HS-27A (cell line): ENCODE results near the gene PPP2R5A.

Experiments used
- DNase-seq: peaks from one replicate; pipeline ENCODE4 v3.0.0-alpha.2; 2012; ENCODE audit warnings: low read depth, missing footprints

PPP2R5A gene

DNA sequence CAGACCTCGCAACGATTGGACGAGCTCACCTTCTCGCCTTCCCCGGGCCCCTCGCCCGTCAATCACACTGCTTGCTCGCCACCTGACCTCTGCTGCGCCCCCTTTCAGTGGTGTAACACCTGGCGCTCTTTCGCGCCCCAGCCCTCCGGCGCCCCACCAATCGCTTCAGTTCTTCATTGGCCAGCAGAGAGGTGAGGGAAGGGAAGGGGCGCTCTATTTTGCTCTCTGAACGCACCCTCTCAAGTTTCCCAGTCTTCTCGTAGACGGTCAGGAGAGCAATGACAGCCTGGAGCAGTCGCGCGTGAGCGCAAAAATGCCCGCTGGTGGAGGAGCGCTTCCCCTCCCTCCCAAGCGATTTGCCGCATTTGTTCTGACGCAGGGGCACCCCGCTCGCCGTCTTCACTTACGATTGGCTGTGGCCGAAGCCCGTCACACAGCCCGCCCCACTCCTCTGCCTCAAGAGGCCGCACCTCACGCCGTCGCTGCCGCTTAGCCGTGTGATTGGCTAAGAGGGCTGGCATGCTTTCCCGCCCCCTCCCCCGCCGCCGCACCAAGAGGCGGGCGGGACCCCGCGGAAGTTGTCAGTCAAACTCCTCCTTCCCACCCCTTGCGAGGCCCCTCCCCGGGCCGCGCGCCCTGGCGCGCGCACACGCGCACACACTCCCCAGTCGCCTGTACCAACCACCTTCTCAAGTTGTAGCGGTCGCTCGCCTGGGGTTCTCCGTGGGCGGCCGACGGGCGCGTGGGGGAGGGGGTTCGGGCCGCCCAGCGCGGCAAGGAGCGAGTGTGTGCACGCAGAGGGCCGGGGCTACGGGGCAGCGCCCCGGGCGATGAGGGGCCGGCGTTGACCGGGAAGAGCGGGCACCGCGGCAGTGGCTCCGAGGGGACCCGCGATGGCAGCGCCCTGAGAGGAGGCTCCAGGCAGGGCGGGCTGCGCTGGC is at the start of gene PPP2R5A:
PPP2R5A (plus strand) TSS at position 667 of the 941 bp plus-strand sequence. CDS start 701 bp downstream, outside the sequence.
- peak; percentile 92 for DNase-seq

DNA sequence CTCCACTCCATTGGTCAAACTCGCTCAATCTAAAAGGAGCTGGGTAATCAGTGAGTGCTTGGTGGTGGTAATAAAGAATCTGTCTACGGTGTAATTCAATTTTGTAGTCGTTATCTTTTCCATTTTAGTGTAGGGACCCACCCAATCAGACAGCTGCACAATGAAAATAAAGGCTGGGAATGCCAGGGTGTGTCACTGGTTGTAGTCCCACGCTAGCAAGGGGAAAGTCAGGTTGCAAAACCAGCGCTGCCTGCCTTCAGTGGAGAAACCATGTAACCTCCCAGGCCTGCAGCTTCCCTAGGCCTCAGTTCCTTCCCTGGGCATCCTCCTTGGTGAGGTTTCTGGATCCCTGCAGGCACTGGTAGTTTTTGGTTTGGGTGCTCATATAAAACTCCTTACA is 49.4 kb upstream of the PPP2R5A start:
- DNase-seq, result no peak

DNA sequence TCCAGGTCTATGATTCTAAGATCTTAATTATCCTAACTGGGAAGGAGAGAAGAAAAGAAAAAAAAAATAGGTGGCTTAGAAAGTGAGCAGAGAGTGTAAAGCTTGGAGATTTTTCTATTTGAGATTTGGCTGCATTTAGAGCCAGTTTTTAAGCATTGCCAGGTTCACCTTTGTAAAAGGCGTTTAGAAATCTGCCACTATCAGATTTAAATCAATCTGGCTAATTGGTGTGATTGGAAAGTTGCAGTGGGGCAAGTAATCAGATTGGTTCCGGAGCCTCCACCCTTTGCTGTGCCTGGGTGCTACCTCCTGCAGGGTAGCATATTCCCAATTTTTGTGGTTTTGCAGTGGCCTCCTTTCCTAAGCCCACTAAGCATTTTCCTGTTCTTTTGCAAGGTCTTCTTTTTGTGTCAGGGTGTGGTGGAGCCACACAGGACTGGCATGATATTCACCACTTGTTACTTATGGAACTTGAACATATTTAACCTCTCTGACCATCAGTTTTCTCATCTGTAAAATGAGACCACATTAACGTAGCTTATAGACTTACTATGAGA is 48.5 kb upstream of the PPP2R5A start:
- no peak for DNase-seq

- no peak for DNase-seq
Observed at GRCh38 chr1:212237651-212238050, 47.6 kb upstream of the PPP2R5A start.

- DNase-seq, result no peak
Observed at GRCh38 chr1:212238552-212238951, 46.7 kb upstream of the PPP2R5A start.

DNA sequence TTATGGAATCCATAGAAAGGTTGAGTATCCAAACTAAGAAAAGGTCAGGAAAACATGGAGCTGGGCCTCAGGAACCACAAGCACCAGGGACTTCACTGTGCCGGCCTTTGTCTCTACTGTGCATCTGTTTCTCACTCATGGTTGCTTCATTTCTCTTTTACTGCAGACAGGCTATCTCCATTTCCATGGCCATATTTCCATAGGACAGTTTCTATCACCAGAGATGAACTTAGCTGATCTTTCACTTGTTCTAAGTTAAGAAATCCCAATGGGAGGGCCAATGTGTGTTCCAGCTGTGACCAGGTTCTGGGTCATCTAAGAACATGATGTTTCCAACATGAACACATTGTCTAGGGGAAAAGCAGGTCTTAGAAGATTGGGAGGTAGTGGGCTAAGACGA is 43.7 kb upstream of the PPP2R5A start:
- no peak for DNase-seq

DNA sequence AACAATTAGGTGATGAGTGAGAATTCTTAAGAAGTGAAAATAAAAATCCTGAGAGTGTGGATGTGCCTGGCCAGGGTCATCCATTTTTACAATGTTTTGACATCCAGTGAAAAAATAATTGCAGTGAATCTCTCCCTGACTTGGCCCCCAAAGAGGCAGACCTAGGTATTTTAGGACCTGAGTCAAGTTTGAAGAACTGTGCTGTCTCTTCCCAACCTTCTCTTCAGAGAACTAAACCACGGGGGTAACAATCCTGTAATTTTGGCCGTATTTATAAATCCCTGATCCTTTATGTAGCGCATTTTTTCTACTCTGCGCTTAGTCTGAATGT is 43.3 kb upstream of the PPP2R5A start:
- no peak for DNase-seq

DNA sequence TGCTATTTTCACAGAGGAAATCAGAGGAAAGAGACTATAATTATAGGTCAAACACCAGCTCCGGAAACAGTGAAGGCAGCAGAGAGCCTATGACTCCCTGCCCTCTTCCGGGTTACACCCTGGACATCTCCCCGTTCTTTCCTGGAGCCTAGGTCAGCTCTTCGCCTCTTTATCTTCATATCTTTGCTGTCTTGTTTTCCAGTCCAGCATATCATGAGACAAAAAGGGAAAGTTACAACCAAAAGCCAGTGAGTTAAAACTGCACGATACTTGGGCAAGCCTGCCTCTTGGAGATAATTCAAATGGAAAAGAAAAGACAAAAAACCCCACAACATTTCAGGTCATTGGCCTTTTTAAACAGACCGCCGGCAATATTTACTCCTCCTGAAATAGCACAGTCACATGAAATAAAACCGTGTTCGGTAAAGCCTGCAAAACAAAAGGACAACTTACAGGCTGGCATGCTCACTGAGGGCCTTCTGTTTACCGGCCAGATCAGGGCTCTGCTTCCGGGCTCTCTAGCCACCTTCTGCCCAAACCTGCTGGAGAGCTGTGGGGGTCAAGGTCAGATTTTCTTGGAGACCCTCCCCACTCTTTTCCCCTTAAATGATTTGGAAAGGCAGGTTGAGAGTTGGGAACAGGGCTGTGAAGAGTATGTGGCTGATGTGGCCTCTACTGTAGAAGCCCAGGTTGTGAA is 42.8 kb upstream of the PPP2R5A start:
- DNase-seq, result no peak

GRCh38 chr1:212242985-212243308 is 42.3 kb upstream of the PPP2R5A start:
- DNase-seq, result no peak

GRCh38 chr1:212244441-212244840 is 40.8 kb upstream of the PPP2R5A start:
- no peak for DNase-seq

GRCh38 chr1:212247179-212247721 is 38.0 kb upstream of the PPP2R5A start:
- no peak for DNase-seq

DNA sequence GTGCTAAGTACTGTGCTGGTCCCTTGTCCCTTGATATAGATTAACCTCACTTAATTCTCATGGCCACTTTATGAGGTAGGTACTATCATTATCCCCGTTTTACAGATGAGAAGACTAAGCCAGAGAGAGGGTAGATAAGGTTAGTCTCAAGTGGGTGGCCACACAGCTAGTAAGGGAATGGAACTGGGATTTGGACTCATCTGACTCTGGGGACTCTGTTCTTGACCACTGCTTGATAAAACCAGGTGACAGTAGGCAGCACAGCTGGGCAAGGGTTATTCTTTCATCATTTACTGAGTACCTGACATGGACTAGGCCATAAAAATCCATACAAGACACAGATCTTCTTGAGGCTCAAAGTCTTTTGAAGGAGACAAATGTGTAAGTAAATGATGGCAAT is 37.2 kb upstream of the PPP2R5A start:
- DNase-seq, result no peak

DNA sequence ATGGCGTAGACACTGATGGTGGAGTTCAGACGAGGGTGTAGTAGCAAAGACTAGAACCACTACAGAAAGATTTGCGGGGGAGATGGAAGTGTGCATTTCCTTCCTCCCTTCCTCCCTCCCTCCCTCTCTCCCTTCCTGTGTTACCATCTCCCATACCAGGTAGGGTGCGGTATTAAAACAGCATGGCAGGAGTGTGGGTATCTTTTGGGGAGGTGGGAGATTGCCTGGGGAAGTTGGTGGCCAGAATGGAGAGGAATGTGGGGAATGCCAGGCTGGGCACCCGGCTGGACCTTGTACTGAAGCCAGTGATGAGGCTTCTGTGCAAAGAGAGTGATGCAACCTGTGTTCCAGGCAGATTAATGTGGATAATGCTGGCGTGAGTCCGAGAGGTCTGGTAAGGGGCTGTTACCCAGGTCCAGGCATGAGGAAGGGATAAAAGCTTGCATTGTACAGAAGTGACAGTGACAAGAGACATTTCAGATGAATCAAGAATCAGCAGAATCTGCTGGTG is 30.3 kb upstream of the PPP2R5A start:
- DNase-seq, result no peak

- no peak for DNase-seq
Observed at GRCh38 chr1:212255705-212256307, 29.4 kb upstream of the PPP2R5A start.

DNA sequence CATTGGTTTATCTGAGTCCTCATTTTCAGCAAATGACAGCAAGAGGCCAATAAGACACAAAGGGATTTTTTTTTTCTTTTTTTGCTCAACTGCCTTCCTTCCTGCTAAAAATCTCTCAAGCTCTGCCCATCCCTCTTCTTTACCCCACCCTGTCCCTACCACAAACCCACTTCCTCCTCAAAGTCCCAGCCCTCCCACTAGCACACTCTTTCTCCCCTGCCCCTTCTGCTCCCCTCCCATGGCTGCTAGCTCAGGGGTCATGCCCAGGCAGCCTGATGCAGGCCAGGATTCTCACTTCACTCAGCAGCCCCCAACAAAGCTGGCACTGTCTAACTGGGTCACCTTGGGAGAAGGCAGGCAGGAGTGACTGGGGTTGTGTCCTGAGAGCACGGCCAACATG is 28.8 kb upstream of the PPP2R5A start:
- DNase-seq, result no peak

DNA sequence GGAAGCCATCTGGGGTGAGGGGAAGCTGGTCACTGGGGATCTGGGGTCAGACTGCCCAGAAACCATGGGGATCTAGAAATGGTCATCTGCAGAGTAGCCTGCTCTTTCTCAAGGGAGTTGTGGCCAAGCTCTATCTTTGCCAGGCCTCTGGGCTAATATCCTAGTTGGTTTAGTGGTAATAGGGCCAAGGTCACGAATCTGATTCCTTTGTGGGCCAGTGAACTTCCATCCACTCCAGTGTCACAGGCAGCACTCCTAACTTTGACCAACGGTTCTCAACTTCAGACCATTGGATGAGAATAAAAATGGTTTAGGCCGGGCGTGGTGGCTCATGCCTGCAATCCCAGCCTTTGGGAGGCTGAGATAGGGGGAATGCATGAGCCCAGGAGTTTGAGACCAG is 28.1 kb upstream of the PPP2R5A start:
- no peak for DNase-seq

DNA sequence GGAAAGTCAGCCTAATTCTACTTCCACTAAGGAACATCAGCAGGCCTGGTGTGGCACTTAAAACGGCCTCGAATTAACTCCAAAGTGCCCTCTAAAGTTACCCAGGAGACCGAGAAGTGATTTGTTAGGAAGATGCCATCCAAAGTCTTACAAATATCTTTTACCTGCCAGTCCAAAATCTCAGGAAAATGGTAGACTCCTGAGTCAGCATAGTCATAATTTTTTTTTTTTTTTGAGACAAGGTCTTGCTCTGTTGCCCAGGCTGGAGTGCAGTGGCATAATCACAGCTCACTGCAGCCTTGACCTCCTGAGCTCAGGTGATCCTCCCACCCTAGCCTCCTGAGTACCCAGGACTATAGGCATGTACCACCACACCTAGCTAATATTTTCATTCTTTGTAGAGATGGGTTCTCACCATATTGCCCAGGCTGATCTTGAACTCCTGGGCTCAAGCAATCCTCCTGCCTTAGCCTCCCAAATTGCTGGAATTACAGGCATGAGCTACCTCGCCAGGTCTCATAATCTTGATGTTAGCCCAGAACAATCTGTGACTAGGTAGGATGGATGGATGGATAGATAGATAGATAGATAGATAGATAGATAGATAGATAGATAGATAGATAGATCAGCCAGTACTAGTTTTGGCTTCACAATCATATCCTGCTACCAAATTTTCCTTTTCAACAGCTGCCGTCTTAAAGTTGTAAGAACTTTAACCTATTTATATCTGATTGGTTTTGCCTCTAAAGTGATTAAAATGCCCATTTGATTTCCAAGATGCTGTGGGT is 25.3 kb upstream of the PPP2R5A start:
- DNase-seq, result no peak

GRCh38 chr1:212260557-212261355 is 24.5 kb upstream of the PPP2R5A start:
- DNase-seq, result no peak

DNA sequence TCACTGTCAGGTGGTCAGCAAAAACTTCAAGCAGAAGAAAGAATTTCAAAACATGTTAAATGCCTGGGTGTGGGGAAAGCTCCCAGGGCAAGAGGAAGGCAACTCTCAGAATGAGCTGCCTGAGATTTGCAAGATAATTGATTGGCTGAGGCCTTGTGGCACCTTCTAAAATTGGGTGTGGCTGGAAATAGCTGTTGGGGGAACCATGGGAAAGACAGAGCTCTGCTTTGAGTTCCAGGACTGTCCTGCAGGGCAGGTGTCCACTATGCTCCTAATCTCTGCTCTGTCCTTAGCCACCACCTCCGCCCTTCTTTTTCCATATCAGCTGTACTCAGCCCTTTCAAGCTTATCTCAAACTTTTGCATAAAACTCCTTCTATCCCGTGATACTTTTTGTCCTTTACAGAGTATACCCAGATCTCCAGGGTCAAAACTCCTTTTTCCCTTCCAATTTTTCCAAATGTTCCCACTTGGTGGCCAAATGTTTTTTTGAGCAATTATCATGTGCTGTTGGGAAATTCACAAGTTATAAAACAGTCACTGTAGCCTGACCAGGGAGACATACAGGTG is 23.8 kb upstream of the PPP2R5A start:
- DNase-seq, result no peak

DNA sequence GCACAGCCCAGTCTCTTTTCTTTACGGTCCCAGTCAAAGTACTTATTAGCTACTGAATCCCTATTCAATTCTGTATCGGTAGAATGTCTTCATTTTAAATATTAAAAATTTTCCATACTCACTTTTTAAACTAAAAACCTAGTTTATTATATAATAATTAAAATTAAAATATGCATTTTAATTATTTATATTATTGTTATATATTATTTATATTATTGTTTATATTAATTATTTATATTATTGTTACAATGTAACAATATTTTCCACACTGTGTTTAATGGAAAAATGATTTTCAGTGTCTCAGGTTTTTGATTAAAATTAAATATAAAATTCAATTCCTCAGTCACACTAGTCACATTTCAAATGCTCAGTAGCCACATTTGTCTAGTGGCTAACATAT is 18.2 kb upstream of the PPP2R5A start:
- DNase-seq, result no peak
